ENCODE data around the gene KYAT1. TPM values are rescaled to one million over a fixed set of nuclear protein-coding genes. Genes with fewer than 3 reads are reported as not detected.

KYAT1 gene
- total and polyA plus RNA-seq, 2 of the 13 experiments (the other 11 are each of a cell fraction or from before 2014, with no cell fraction given), result 9.2 to 46.5 TPM

DNA sequence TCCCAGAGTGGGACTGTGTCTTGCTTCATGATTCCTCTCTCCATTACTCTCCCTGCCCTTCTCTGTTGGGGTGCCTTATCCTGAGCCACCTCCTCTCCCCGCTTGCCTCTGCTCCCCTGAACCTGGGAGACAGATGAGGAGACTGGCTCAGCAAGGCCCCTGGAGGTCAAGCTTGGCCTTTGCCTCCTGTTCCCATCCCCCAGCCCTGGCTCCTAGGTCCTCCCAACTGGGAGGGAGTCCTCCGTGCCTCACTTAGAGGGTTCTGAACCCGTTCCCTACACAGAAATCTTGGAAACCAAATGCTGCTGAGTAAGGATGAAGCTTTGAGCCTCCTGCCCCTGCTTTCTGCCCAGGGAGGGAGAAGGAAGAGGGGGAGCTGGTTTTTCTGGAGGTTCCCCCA lies 73.2 kb downstream of the KYAT1 start:
- no peak overlapping the region for H3K27ac ChIP-seq (ENCODE audit: extremely low read length, insufficient read depth, low read length)
- BruUV-seq (replicated peaks), result no TSS peak
- no peaks in the 10 kb centered on the region for H3K4me1 ChIP-seq (ENCODE audit: insufficient read depth, low read length)
- no peaks in the 10 kb centered on the region for H4K20me1 ChIP-seq (ENCODE audit: insufficient read depth, low read length)
- no peaks in the 10 kb centered on the region for H3K79me2 ChIP-seq (ENCODE audit: insufficient read depth, low read length)
- intact Hi-C loops (cut with micrococcal nuclease; ENCODE audit: unreplicated experiment) (no loop called here), in situ Hi-C loops (cut with HindIII; ENCODE audit: extremely low pct_ligation_motif_present, low pct_unique_long_range_greater_than_20kb) (no loop called here)
- no peak overlapping the region for H3K9ac ChIP-seq (ENCODE audit: insufficient read depth, low read depth, low read length)
- 87% methylated on average over 1 of the region's 3 CpGs for WGBS (ENCODE audit: low lambda C conversion rate)
- H3K4me3 ChIP-seq (replicated peaks in 1 of 3; ENCODE audit: insufficient read depth in 1 of 3, low read depth in 2 of 3, low read length in 3 of 3), result no peak overlapping the region
- no peak for FAIRE-seq
- peaks cover 8 to 29% of the 10 kb centered on the region in 2 experiments; a peak in 4 of 5 replicates for H3K36me3 ChIP-seq (replicated peaks in 1 of 2; ENCODE audit: control insufficient read depth in 1 of 2, insufficient read depth in 2 of 2, low read length in 2 of 2)
- no peak for TF ChIP-seq FLYWCH1 (CRISPR knock-in tag; IDR thresholded peaks at IDR 0.05)
- TF ChIP-seq PAX8 (CRISPR knock-in tag; IDR thresholded peaks at IDR 0.05; ENCODE audit: borderline replicate concordance), result no peak
- no peak for TF ChIP-seq FOXK2 (IDR thresholded peaks at IDR 0.05)
- no peak for TF ChIP-seq RXRB (CRISPR knock-in tag; IDR thresholded peaks at IDR 0.05; ENCODE audit: borderline replicate concordance)
- TF ChIP-seq ZNF263 (CRISPR knock-in tag; IDR thresholded peaks at IDR 0.05), result peak; percentile 75
- DNase-seq (ENCODE audit: low spot score), result no peak
- POLR2A ChIA-PET, result interaction anchor here (2.7 kb wide), 1 partner anchor 10 kb away, joined by 11 read pairs; the partner anchor contains the start of gene ENDOG
- no peak overlapping the region for H3K4me2 ChIP-seq (ENCODE audit: low read depth, low read length)
- no peak for ATAC-seq
- no peak overlapping the region for H2AFZ ChIP-seq (ENCODE audit: low read length)
- H3K9me3 ChIP-seq (ENCODE audit: low read length), result no peaks in the 10 kb centered on the region
- CTCF ChIA-PET (ENCODE audit: low intra/inter-chr PET ratio, low total read pairs), result no interaction called here
- no peaks in the 10 kb centered on the region for H3K27me3 ChIP-seq (ENCODE audit: control insufficient read depth in 1 of 2, insufficient read depth in 2 of 2, low read length in 2 of 2)

GRCh38 chr9:128807827-128808226 lies 73.9 kb downstream of the KYAT1 start:
- Histone ChIP-seq H3K27me3 (ENCODE audit: control insufficient read depth in 1 of 2, insufficient read depth in 2 of 2, low read length in 2 of 2) (no peaks in the 10 kb centered on the region), H3K4me2 (ENCODE audit: low read depth, low read length) (no peak overlapping the region), H3K27ac (ENCODE audit: extremely low read length, insufficient read depth, low read length) (no peak overlapping the region), H4K20me1 (ENCODE audit: insufficient read depth, low read length) (no peaks in the 10 kb centered on the region), H3K9me3 (ENCODE audit: low read length) (no peaks in the 10 kb centered on the region), H2AFZ (ENCODE audit: low read length) (no peak overlapping the region), H3K36me3 (replicated peaks in 1 of 2; ENCODE audit: control insufficient read depth in 1 of 2, insufficient read depth in 2 of 2, low read length in 2 of 2) (peaks cover 11 to 34% of the 10 kb centered on the region in 2 experiments; a peak in 4 of 5 replicates), H3K4me3 (replicated peaks in 1 of 3; ENCODE audit: insufficient read depth in 1 of 3, low read depth in 2 of 3, low read length in 3 of 3) (no peak overlapping the region), H3K9ac (ENCODE audit: insufficient read depth, low read depth, low read length) (no peak overlapping the region), H3K79me2 (ENCODE audit: insufficient read depth, low read length) (no peaks in the 10 kb centered on the region), H3K4me1 (ENCODE audit: insufficient read depth, low read length) (no peaks in the 10 kb centered on the region)
- FAIRE-seq (no peak), DNase-seq (ENCODE audit: low spot score) (no peak), ATAC-seq (peak; percentile 14; the same call in 1 of the 3 replicates)
- in situ Hi-C loops (cut with HindIII; ENCODE audit: extremely low pct_ligation_motif_present, low pct_unique_long_range_greater_than_20kb) (no loop called here), intact Hi-C loops (cut with micrococcal nuclease; ENCODE audit: unreplicated experiment) (no loop called here)
- no CpG with 5 or more reads among the region's 14 CpGs for WGBS (ENCODE audit: low lambda C conversion rate)
- CTCF ChIA-PET (ENCODE audit: low intra/inter-chr PET ratio, low total read pairs), result no interaction called here
- no TSS peak for BruUV-seq (replicated peaks)
- TF ChIP-seq ZNF775 (CRISPR knock-in tag; IDR thresholded peaks at IDR 0.05; ENCODE audit: borderline replicate concordance) (no peak), NCOA5 (CRISPR knock-in tag; IDR thresholded peaks at IDR 0.05) (no peak), SP140L (CRISPR knock-in tag; IDR thresholded peaks at IDR 0.05; ENCODE audit: borderline replicate concordance) (no peak), ZNF44 (CRISPR knock-in tag; IDR thresholded peaks at IDR 0.05) (no peak), IRX3 (CRISPR knock-in tag; IDR thresholded peaks at IDR 0.05; ENCODE audit: borderline replicate concordance, low read depth) (no peak)
- TF ChIP-seq, protein P1, sequence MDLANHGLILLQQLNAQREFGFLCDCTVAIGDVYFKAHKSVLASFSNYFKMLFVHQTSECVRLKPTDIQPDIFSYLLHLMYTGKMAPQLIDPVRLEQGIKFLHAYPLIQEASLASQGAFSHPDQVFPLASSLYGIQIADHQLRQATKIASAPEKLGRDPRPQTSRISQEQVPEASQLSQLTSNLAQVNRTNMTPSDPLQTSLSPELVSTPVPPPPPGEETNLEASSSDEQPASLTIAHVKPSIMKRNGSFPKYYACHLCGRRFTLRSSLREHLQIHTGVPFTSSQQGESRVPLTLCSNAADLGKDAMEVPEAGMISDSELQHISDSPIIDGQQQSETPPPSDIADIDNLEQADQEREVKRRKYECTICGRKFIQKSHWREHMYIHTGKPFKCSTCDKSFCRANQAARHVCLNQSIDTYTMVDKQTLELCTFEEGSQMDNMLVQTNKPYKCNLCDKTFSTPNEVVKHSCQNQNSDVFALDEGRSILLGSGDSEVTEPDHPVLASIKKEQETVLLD (CRISPR knock-in tag; IDR thresholded peaks at IDR 0.05; ENCODE audit: low read depth), result no peak
- POLR2A ChIA-PET, result interaction anchor here (2.7 kb wide), 1 partner anchor 10 kb away, joined by 11 read pairs; the partner anchor contains the start of gene ENDOG
